Hematopoietic multipotent progenitor cell treated with erythropoietin and hydrocortisone succinate and interleukin-3 and kit ligand, for 17 days (in vitro differentiated cells): Measurements from ENCODE around the gene DNM1.
"Not testable (repeated sequence)": the region's sequence is repeated elsewhere in the genome, so short reads cannot be mapped to it uniquely, and the experiment has no call there.

Experiments used
- DNase-seq: peaks from one replicate; pipeline ENCODE4 v3.0.0-alpha.2; 2015; ENCODE audit warnings: low spot score

Gene DNM1

DNA sequence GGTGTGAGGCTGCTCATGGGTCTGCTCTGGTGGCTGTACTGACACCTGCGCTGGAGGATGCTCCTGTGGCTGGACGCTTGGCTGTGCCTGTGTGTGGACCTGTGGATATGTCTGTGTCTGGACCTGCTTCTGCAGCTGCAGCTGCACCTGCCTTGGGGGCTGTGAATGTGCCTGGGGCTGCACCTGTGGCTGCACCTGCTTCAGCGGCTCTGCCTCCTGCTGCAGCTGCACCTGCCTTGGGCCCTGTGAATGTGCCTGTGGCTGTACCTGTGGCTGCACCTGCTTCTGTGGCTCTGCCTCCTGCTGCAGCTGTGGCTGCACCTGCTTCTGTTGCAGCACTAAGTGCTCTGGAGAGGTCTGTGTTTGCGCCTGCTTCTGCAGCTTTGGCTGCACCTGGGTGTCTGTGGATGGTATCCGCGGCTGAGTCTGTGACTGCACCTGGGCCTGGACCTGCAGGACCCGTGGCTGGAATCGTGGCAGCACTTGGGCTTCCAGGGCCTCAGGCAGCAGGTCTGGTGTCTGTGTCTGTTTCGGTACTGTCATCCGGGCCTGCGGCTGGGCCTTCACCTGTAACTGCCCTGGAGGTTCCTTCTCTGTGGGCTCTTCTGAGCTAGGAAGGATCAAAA lies 24.3 kb upstream of the DNM1 start:
- no peak for DNase-seq

- no peak for DNase-seq
Observed at GRCh38 chr9:128180001-128180400, 23.2 kb upstream of the DNM1 start.

- no peak for DNase-seq
Observed at GRCh38 chr9:128180447-128180846, 22.7 kb upstream of the DNM1 start.

- not testable (repeated sequence) for DNase-seq
Observed at GRCh38 chr9:128181480-128181879, 21.7 kb upstream of the DNM1 start.

- no peak for DNase-seq
Observed at GRCh38 chr9:128182893-128183588, 20.1 kb upstream of the DNM1 start.

- no peak for DNase-seq
Observed at GRCh38 chr9:128185979-128186965, 16.9 kb upstream of the DNM1 start.

GRCh38 chr9:128187361-128187760 lies 15.8 kb upstream of the DNM1 start:
- DNase-seq, result no peak

GRCh38 chr9:128188209-128188608 lies 15.0 kb upstream of the DNM1 start:
- DNase-seq, result no peak

DNA sequence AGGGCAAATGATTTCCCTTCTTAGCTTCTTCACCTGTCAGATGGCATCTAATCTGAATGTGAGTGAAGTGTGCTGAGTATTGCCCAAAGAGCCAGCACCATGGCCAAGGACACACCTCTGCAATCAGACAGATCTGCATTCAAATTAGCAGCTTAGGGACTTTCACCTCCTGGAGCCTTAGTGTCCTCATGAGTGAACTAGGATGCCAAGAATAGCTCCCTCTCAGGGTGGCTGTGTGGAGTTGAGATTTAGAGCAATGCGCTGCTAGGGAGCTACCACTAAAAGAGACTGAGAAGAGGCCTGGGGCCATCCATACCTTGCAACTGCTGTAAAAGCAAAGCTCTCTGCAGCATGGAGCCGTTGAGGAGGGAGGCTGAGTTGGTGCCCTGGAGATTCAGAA lies 13.2 kb upstream of the DNM1 start:
- DNase-seq, result no peak

DNA sequence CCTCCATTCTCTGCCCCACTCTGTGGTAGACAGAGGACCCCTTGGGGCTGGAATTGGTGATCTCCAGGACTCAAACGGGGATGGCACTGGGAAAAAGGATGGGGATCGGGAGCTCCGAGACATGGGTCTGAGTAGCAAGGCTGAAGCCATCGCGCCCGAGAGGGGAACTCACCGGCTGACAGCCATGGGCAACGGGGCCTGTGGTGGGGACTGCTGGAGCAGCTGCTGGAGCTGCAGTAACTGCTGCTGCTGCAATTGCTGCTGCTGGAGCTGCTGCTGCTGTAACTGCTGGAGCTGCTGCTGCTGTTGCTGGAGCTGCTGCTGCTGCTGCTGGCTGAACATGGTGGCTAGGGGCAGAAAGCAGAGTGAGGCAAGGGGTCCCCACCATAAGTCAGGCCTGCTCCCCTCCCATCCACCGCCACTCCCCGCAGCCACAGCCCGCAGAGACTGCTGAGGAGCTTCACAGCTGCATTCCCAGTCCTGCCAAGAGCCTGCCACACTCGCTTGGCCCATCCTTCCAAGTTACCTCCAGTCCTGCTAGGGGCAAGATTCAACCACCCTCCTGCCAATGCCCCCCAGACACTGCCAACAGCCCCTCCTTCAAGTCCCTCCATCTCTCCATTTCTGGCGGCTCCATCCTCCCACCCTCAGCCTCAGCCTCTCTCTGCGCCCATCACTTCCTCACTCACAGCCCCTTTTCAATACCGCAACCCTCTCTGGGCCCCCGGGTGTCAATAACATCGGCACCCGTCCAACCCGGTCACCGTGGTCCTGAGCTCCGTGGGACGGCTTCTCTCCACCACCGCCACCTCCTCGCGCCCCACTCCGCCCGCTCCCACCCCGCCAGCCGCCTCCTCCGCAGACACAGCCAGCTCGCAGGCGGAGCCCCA lies 12.4 kb upstream of the DNM1 start:
- DNase-seq, result no peak

- DNase-seq, result peak; percentile 82
Observed at GRCh38 chr9:128191406-128192046, 11.7 kb upstream of the DNM1 start, which contains the start of gene CIZ1. TSS of gene CIZ1 (minus strand) at chr9:128191572. CDS start at chr9:128190857, 715 bp downstream.

- DNase-seq, result peak; percentile 74
Observed at GRCh38 chr9:128192601-128193371, 10.4 kb upstream of the DNM1 start.

GRCh38 chr9:128193469-128194096 lies 9.6 kb upstream of the DNM1 start:
- DNase-seq, result no peak

DNA sequence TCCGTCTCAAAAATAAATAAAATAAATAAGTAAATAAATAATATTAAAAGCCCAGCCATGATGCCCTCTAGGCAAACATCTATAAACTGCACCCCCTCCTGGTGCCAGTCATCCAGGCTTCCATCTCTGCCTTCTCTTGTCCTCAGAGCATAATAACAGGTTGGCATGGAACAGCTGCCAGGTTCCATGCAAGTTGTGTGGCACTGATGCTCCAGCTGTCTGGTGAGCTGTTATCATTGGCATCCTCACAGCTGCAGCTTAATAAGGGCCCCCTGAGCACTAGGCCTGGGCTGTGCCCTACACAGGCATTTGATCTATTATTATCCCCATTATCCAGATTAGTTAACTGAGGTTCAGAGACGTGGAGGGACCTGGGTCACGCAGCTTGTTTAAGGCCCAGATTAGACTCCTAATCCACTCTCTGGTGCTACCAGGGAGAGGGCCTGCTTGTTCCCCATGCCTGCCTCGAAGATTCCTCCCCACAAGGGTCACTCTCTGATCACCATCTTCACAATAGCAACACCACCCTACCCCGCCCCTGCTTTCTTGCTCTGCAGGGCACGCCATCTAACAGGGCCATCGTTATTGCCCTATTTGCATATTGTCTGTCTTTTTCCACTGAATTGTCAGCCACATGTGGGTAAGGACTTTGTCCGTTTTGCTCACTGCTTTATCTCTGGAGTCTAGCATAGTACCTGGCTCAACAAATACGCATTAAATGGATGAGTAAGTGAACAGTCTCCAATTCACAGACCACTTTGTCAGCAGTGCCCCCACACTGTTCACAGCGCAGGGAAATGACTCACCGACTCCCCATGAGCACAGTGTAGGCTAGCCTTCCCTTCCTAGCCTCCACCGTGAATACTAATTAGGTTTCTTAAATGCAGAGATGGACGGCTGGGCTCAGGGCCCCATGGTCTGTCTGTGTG lies 1.5 kb upstream of the DNM1 start:
- no peak for DNase-seq

DNA sequence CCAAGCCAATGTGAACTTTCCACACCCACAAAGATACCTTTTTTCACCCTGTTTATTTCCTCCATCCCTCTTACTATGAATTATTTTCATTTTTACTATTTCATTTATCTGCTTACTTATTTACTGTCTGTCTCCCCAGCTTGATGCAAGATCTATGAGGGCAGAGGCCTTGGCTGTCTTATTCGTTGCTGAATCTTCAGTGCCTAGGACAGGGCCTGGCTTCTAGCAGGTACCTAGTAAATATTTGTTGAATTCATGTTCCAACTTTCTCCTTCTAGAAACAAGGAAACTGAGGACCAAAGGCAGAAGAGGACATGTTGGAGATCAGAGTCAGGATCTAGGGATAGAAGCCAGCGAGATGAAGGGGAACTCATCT lies 543 bp upstream of the DNM1 start:
- no peak for DNase-seq

DNA sequence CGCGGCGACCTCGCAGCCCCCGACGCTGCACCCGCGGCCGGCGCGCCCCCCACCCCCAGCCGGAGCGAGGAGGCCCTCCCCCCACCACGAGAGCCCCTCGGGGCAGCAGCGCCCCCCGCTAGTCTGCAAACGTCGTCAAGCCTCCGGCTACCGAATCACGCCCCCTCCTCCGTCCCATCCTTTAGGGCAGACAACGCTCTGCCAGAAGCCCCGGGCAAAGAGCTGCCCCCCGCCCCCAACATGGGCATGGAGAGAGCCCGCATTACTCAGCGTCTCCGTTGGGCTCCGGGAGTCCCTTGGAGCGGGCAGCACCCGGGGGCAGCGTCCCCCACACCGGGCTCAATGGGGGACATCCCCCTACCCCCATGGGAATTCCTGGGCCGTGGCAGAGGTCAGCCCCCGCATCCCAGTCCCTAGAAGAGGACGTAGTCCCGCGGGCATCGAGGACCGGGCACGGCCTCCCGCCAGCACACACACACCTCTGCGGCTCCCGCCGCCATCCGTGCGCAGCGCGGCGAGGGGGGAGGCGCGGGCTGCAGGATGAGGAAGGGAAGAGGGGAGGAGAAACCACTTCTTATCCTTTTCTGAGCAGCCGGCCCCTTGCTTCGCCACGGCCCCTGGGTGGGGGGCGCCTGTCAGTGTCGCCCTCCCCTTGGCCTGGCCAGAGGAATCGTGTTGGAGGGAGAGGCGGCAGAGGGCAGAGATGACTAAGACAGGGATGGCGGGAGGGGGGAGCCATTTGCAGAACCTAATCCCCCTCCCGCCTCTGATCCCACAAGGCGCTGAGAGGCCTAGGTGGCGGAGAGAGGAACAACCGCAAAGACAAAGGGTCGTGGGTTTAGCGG lies 750 bp downstream of the DNM1 start:
- DNase-seq, result no peak

DNA sequence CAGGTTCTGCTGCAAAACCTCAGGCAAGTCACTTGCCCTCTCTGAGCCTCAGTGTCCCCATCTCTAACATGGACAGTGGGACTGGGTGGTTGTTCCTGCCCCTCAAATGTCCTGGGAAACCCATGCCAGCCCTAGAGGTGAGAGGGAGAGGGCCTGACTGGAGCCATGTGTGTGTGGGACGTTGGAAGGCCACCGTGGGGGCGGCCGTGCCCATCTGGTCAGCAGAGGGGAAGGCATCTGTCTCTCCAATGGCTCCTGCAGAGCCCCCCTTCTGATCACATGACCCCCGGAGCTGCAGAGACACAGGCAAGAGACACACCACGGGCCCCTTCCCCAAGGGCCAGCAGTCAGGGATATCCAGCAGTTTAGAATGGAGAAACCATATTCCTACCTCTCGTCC lies 1.7 kb downstream of the DNM1 start:
- DNase-seq, result no peak
